Neural progenitor cell (in vitro differentiated cells): Measurements from ENCODE around the gene FOXK1.

Experiments
- CTCF ChIP-seq: fragments of 200-600 bp; sonication (generic); IDR thresholded peaks from 2 replicates; pipeline ENCODE4 v1.5.1; 2017; ENCODE audit warnings: antibody characterized with exemption, mild to moderate bottlenecking
- EZH2phosphoT487 ChIP-seq: fragments of 200-600 bp; sonication (generic); IDR thresholded peaks from 2 replicates; pipeline ENCODE4 v1.6.1; 2017; ENCODE audit warnings: antibody characterized with exemption

DNA sequence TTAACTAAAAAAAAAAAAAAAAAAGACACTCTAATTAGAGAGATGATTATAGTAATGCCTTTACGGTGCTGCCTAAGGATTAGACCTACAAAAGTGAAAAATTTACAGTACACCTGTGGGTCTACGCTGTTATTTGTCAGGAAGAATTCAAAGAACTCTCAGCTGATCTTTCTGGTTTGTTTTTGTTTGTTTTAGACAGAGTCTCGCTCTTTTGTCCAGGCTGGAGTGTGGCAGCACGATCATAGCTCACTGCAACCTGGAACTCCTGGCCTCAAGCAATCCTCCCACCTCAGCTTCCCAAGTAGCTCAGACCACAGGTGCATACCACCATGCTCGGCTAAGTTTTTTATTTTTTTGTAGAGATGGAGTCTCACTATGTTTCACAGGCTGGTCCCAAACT lies 28.3 kb upstream of the FOXK1 start:
- TF ChIP-seq CTCF, result no peak
- no peak for TF ChIP-seq EZH2phosphoT487
